Fibroblast of pulmonary artery (primary cell): Measurements from ENCODE around the gene SHROOM3.
A peak's percentile ranks its signal among the peaks of the same experiment; 100 is the strongest.

Experiments
- DNase-seq: peaks from one replicate; pipeline ENCODE4 v3.0.0-alpha.2; 2010; ENCODE audit warnings: low read depth
- H3K4me3 ChIP-seq: replicated peaks from 2 replicates; pipeline ENCODE4 v1.5.1; 2011; ENCODE audit warnings: low read depth, mild to moderate bottlenecking, control low read depth, low read length, moderate library complexity
- TF ChIP-seq, protein P1 (sequence below): IDR thresholded peaks from 2 replicates; pipeline ENCODE4 v1.5.1; 2011; ENCODE audit warnings: mild to moderate bottlenecking, control low read depth, low read length, inconsistent platforms; ENCODE audit errors: missing control alignments

Gene SHROOM3

DNA sequence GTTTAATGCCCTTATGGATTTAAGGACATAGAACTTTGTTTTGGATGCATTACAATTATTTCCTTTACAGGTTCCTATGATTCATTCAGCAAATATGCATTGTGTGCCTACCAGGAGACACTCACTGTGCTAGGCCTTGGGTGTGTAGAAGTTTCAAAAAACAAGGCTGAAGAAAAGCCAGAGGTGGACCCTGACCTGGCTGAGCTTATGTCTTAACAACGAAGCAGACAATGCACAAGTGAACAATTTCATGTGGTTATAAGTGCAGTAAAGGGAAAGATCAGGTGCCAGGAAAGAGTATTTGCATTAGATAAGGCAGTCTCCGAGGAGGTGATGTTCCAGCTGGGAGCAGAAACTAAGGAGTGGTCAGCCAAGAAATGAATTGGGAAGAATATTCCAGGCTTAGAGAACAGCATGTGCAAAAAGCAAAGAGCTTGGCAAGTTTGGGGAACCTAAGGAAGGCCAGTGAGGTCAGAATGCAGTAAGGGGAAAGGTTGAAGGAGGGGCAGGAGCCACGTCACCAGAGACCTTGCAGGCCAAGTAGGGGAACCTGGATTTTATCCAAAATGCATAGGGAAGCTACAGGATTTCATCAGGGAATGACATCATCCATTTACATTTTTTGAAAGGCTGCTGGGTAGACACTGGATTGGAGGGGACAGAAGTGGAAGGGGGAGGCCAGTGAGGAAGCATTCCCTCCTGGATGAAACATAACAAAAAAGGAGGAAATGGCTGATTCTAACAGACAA lies 269.3 kb downstream of the SHROOM3 start:
- TF ChIP-seq, protein P1, sequence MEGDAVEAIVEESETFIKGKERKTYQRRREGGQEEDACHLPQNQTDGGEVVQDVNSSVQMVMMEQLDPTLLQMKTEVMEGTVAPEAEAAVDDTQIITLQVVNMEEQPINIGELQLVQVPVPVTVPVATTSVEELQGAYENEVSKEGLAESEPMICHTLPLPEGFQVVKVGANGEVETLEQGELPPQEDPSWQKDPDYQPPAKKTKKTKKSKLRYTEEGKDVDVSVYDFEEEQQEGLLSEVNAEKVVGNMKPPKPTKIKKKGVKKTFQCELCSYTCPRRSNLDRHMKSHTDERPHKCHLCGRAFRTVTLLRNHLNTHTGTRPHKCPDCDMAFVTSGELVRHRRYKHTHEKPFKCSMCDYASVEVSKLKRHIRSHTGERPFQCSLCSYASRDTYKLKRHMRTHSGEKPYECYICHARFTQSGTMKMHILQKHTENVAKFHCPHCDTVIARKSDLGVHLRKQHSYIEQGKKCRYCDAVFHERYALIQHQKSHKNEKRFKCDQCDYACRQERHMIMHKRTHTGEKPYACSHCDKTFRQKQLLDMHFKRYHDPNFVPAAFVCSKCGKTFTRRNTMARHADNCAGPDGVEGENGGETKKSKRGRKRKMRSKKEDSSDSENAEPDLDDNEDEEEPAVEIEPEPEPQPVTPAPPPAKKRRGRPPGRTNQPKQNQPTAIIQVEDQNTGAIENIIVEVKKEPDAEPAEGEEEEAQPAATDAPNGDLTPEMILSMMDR, result no peak
- no peak overlapping the region for H3K4me3 ChIP-seq
- peak; percentile 71 for DNase-seq

DNA sequence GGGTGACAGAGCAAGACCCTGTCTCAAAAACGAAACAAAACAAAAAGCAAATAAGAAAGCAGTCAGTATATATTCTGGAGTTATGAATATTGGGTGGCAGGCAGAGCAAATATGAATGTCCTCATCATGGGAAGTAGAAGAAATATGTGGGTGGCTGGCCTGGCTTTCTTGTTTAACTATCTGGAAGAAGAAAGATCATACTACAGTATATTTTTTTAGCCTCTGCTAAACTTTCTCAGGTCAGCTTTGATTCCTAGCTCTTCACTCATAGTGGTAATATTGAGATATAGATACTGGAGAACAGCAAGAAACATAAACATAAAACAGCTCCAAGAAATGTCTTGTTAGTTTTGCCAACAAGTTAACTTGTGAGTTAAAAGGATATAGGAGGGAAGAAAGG lies 270.4 kb downstream of the SHROOM3 start:
- TF ChIP-seq, protein P1, result no peak
- no peak overlapping the region for H3K4me3 ChIP-seq
- no peak for DNase-seq

DNA sequence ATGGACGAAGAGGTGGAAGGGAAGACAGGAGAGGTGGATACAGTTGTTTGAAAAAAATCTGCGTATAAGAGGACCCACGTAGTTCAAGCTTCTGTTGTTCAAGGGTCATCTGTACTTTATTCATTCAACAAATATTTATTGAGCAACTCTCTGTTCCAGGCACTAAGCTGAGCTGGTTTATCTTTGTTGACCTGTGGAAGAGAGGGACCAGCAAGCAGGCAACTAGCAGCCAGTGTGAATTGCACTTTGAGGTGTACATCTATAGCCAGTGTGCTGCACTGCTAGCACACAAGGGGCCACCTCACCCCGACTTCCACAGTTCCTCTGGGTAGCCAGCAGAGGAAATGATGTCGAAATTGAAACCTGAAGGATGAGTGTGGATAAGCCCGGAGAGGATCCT lies 271.6 kb downstream of the SHROOM3 start:
- H3K4me3 ChIP-seq, result no peak overlapping the region
- DNase-seq, result no peak
- TF ChIP-seq, protein P1, result no peak

DNA sequence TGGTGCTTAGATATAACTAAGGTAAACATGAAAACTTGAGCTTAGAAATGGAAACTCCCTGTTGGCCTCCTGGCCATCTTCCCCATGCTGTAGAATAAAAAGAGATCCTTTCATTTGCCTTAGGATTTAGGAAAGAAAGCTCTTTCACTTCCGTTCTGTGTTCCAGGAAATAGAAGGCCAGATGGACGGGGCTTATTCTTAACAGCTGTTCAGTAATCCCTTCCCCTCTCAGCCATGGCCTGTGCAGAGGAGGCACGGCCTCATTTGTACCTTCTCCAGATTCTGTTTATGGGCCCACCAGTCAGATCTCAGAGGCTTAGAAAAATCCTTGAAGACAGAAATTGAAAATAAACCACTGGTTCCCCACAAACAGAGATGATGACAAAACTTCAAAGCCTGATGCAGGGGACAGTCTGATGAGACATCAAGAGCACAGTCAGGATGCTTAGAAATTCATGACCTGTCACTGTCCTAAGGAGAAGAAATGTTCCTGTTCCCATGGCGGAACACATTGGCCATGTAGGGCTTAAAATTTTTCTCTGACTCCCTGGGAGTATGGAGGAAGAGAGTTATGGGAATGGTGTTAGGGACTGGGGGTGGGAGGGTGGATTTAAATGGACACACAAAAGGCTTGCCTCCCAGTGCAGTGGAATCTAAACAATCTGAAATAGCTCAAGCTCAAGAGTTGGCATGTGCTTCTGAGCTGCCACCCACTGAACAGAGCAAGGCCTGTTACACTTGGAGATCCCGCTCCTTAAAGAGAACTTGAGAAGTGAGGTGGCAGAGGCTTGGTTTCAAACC lies 274.1 kb downstream of the SHROOM3 start:
- TF ChIP-seq, protein P1, result no peak
- no peak for DNase-seq
- no peak overlapping the region for H3K4me3 ChIP-seq

DNA sequence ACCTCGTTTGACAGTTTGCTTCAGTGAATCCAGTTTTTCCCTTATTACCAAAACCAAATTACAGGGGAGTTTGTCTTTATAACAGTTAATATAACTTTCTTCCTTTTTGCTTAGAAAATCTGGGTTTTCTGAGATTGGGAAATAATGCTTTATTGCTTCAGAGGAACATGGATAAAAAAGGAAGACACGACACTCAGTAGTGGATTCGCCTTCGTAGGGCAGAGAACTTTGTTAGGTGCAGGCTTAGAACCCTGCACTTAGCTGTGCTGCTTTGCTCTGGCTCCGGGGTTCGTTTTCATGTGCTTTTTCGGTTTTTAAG lies 274.7 kb downstream of the SHROOM3 start:
- H3K4me3 ChIP-seq, result no peak overlapping the region
- TF ChIP-seq, protein P1, result no peak
- DNase-seq, result no peak

DNA sequence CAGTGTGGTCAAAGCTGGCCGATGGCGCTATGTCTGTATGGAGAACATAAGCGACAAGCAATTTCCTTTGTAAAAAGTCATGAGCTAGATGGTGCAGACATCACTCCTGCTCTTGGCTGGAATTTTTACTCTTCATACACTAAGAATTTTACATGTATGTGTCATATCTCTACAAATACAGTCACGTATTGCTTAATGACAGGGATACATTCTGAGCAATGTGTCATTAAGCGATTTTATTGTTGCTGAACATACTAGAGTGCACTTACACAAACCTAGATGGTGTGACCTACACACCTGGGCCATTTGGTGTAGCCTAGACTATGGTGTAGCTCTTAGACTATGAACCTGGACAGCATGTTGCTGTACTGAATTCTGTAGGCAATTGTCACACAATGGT lies 277.5 kb downstream of the SHROOM3 start:
- TF ChIP-seq, protein P1, result no peak
- DNase-seq, result no peak
- no peak overlapping the region for H3K4me3 ChIP-seq
